ENCODE results near the gene PAMR1. TPM values are rescaled to one million over a fixed set of nuclear protein-coding genes. Genes with fewer than 3 reads are reported as not detected.

The PAMR1 gene
- total and polyA plus RNA-seq, 4 donors: 0.60 to 15.2 (median 1.4) TPM

DNA sequence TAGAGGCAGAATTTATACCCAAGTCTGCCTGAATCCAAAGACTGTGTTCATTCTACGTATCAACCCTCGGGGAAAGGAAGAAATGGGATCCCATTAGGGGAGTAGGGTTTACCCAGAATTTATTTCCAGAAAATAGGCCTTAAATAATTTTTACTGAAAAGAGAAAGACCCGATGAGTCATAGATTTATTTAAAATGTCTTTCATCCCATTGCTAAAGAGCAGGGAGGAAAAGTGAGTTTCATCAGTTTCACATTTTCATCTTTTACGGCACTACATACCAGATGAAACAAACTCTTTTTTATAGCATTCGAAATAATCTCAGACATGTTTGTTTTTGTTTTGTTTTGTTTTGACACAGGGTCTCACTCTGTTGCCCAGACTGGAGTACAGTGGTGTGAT lies 137.4 kb downstream of the PAMR1 start:
- Histone ChIP-seq H3K9ac (ENCODE audit: insufficient read depth in 1 of 2, low read length in 2 of 2) (no peak overlapping the region), H3K4me1 (ENCODE audit: control insufficient read depth in 5 of 5, insufficient read depth in 5 of 5, low read length in 5 of 5) (peaks cover 0 to 5% (median 0%) of the 10 kb centered on the region in 5 donors), H3K36me3 (ENCODE audit: control insufficient read depth in 4 of 4, insufficient read depth in 4 of 4, low read length in 4 of 4) (no peaks in the 10 kb centered on the region), H3K9me3 (ENCODE audit: control insufficient read depth in 4 of 4, insufficient read depth in 3 of 4, low read length in 3 of 4) (no peaks in the 10 kb centered on the region), H3K27me3 (ENCODE audit: control insufficient read depth in 3 of 3, insufficient read depth in 3 of 3, low read length in 2 of 3) (no peaks in the 10 kb centered on the region), H3K4me3 (no peak overlapping the region), H3K27ac (ENCODE audit: low read depth in 1 of 2, low read length in 1 of 2) (no peak overlapping the region)
- ATAC-seq (ENCODE audit: insufficient read depth, low FRiP score): no peak
- TF ChIP-seq, protein P1, sequence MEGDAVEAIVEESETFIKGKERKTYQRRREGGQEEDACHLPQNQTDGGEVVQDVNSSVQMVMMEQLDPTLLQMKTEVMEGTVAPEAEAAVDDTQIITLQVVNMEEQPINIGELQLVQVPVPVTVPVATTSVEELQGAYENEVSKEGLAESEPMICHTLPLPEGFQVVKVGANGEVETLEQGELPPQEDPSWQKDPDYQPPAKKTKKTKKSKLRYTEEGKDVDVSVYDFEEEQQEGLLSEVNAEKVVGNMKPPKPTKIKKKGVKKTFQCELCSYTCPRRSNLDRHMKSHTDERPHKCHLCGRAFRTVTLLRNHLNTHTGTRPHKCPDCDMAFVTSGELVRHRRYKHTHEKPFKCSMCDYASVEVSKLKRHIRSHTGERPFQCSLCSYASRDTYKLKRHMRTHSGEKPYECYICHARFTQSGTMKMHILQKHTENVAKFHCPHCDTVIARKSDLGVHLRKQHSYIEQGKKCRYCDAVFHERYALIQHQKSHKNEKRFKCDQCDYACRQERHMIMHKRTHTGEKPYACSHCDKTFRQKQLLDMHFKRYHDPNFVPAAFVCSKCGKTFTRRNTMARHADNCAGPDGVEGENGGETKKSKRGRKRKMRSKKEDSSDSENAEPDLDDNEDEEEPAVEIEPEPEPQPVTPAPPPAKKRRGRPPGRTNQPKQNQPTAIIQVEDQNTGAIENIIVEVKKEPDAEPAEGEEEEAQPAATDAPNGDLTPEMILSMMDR (IDR thresholded peaks at IDR 0.05; ENCODE audit: control extremely low read depth, extremely low read depth): no peak
- WGBS, 2 donors: 91 to 93% methylated on average over 5 of the region's 5 CpGs
- no peak for DNase-seq

DNA sequence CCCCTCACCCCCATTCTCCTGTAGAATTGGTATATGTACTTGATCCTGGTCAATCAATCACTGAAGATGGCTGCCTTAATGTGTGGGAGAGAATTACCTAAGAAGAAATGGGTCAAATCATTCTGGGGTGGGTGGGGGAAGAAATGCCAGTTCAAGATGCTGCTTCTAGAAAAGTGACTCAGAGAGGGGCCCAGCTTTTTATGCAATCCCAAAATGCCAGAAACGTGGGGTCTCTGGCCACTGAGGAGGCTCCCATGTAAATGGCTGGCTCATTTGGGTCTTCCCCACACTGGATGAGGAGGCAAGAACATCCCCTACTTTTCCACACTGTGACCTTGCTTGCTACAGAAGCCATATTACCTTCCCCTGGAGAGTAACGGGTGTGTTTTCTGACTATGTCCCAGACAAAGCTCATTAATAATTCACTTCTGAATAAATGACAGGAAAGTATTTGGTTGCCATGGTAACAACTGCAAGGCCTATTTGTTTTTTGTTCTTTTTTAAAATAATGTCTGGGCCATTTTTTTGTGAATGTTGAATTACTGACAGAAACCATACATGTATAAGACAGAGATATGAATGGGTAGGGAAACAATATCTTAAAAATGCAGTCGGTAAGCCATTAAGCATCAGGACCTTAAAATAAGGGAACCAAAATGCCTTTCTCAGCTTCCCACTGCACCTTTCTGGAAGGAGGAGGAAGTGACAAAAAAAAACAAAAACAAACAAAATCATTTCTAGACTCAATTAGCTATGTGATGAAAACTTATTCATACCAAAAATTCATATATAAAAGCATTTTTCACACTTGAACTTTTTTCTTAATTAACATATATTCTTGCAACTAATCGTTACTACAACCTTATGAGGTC lies 138.1 kb downstream of the PAMR1 start:
- H3K27ac ChIP-seq (ENCODE audit: low read depth in 1 of 2, low read length in 1 of 2): no peak overlapping the region
- no peaks in the 10 kb centered on the region for H3K27me3 ChIP-seq (ENCODE audit: control insufficient read depth in 3 of 3, insufficient read depth in 3 of 3, low read length in 2 of 3)
- no peaks in the 10 kb centered on the region for H3K9me3 ChIP-seq (ENCODE audit: control insufficient read depth in 4 of 4, insufficient read depth in 3 of 4, low read length in 3 of 4)
- H3K36me3 ChIP-seq (ENCODE audit: control insufficient read depth in 4 of 4, insufficient read depth in 4 of 4, low read length in 4 of 4): no peaks in the 10 kb centered on the region
- no peak overlapping the region for H3K9ac ChIP-seq (ENCODE audit: insufficient read depth in 1 of 2, low read length in 2 of 2)
- H3K4me3 ChIP-seq: no peak overlapping the region
- TF ChIP-seq, protein P1 (IDR thresholded peaks at IDR 0.05; ENCODE audit: control extremely low read depth, extremely low read depth): no peak
- H3K4me1 ChIP-seq (ENCODE audit: control insufficient read depth in 5 of 5, insufficient read depth in 5 of 5, low read length in 5 of 5): peaks cover 0 to 5% (median 0%) of the 10 kb centered on the region in 5 donors
- no peak for DNase-seq
- no peak for ATAC-seq (ENCODE audit: insufficient read depth, low FRiP score)
- WGBS, 2 donors: 56 to 64% methylated on average over 4 of the region's 4 CpGs

DNA sequence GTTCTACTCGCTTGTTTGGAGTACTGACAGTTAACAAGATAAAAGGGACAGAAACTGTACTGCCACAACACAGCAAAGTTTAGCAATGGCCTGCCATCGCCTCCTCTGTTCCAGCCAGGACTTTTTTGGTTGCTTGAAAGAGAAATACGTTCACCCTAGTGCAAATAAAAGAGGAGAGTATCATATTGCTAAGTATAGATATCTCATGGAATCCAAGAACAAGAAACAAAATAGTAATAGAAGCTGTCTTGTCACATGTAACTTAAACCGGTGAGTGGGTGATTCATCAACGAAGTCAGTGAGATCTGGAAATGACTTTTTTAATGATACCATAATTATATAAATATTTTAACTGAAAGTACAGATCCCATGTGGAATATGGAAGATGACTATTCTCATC lies 141.5 kb downstream of the PAMR1 start:
- no peaks in the 10 kb centered on the region for H3K9me3 ChIP-seq (ENCODE audit: control insufficient read depth in 4 of 4, insufficient read depth in 3 of 4, low read length in 3 of 4)
- no peak for ATAC-seq (ENCODE audit: insufficient read depth, low FRiP score)
- WGBS, 2 donors: 83 to 97% methylated on average over 5 of the region's 5 CpGs

More for the DNA sequence above, 141.5 kb downstream of the PAMR1 start:
- Histone ChIP-seq H3K4me1 (ENCODE audit: control insufficient read depth in 5 of 5, insufficient read depth in 5 of 5, low read length in 5 of 5) (peaks cover 0 to 2% (median 0%) of the 10 kb centered on the region in 5 donors), H3K9ac (ENCODE audit: insufficient read depth in 1 of 2, low read length in 2 of 2) (no peak overlapping the region), H3K27me3 (ENCODE audit: control insufficient read depth in 3 of 3, insufficient read depth in 3 of 3, low read length in 2 of 3) (no peaks in the 10 kb centered on the region), H3K36me3 (ENCODE audit: control insufficient read depth in 4 of 4, insufficient read depth in 4 of 4, low read length in 4 of 4) (no peaks in the 10 kb centered on the region), H3K27ac (ENCODE audit: low read depth in 1 of 2, low read length in 1 of 2) (no peak overlapping the region), H3K4me3 (no peak overlapping the region)
- TF ChIP-seq, protein P1 (IDR thresholded peaks at IDR 0.05; ENCODE audit: control extremely low read depth, extremely low read depth): no peak
- DNase-seq: no peak

Other genes starting within 250 kb of the PAMR1 start
- 10 to 100 TPM in 1 of 2 donors, 1 to 10 TPM in 1; 1.6 to 17.0 TPM for gene SLC1A2, start 106.1 kb downstream of the PAMR1 start, total RNA-seq
- gene SLC1A2, start 106.1 kb downstream of the PAMR1 start, polyA plus RNA-seq: under 1 TPM; 0.35 to 0.70 TPM
- 1 to 10 TPM; 2.9 to 4.0 TPM for gene FJX1, start 92.8 kb upstream of the PAMR1 start, total RNA-seq
- gene FJX1, start 92.8 kb upstream of the PAMR1 start, polyA plus RNA-seq: 1 to 10 TPM; 2.9 to 7.7 TPM
- gene TRIM44, start 137.2 kb upstream of the PAMR1 start, total RNA-seq: 10 to 100 TPM; 20.5 to 62.2 TPM
- 10 to 100 TPM in 1 of 2 donors, 1 to 10 TPM in 1; 9.1 to 24.9 TPM for gene TRIM44, start 137.2 kb upstream of the PAMR1 start, polyA plus RNA-seq